ENCODE measurements around the gene TTC21B. TPM values are rescaled to one million over a fixed set of nuclear protein-coding genes. Genes with fewer than 3 reads are reported as not detected.
A peak's percentile ranks its signal among the peaks of the same experiment; 100 is the strongest.
"Not testable (repeated sequence)": the region's sequence is repeated elsewhere in the genome, so short reads cannot be mapped to it uniquely, and the experiment has no call there.

TTC21B gene
- total and polyA plus RNA-seq, 9 of the 15 experiments (the other 6 are each of a cell fraction or from before 2014, with no cell fraction given), result 5.2 to 34.9 (median 18.5) TPM

- Histone ChIP-seq H3K9me3 (replicated peaks; ENCODE audit: control insufficient read depth, insufficient read depth, low read depth, low read length) (no peaks in the 10 kb centered on the region), H2AFZ (ENCODE audit: low read depth, low read length) (no peak overlapping the region), H3K9me1 (ENCODE audit: control insufficient read depth, insufficient read depth, low read length) (no peaks in the 10 kb centered on the region), H4K20me1 (replicated peaks; ENCODE audit: control insufficient read depth, insufficient read depth, low read length) (no peaks in the 10 kb centered on the region), H3K27ac (ENCODE audit: extremely low read depth, low read depth, low read length) (no peak overlapping the region), H3K9ac (ENCODE audit: insufficient read depth in 1 of 2, low read depth in 2 of 2, low read length in 2 of 2) (no peak overlapping the region), H3K4me3 (no peak overlapping the region), H3K4me1 (replicated peaks in 1 of 2; ENCODE audit: control insufficient read depth in 2 of 2, insufficient read depth in 2 of 2, low read length in 2 of 2) (no peaks in the 10 kb centered on the region), H3K27me3 (ENCODE audit: control insufficient read depth in 2 of 2, insufficient read depth in 2 of 2, low read length in 2 of 2) (no peaks in the 10 kb centered on the region), H3K36me3 (ENCODE audit: control insufficient read depth, insufficient read depth, low read length) (no peaks in the 10 kb centered on the region), H3K4me2 (ENCODE audit: insufficient read depth, low read length) (no peak overlapping the region), H3K79me2 (ENCODE audit: control insufficient read depth, insufficient read depth, low read length) (no peaks in the 10 kb centered on the region)
- ChIA-PET POLR2A (no interaction called here), CTCF (ENCODE audit: low intra/inter-chr PET ratio) (no interaction called here)
- in situ Hi-C loops (cut with MboI), result no loop called here
- DNase-seq (ENCODE audit: extremely low read depth in 1 of 4, low spot score in 3 of 4) (no peak), ATAC-seq (no peak), FAIRE-seq (no peak)
- intact Hi-C loops (cut with micrococcal nuclease), result no loop called here
- no TSS peak for BruUV-seq (replicated peaks)
- no peak for TF ChIP-seq ASH1L (IDR thresholded peaks at IDR 0.05; ENCODE audit: borderline replicate concordance, low read depth, partially characterized antibody)
- no peak for TF ChIP-seq BRD4 (IDR thresholded peaks at IDR 0.05)
- no peak for TF ChIP-seq ZNF3 (CRISPR knock-in tag; IDR thresholded peaks at IDR 0.05)
- TF ChIP-seq XRCC4 (IDR thresholded peaks at IDR 0.05; ENCODE audit: extremely low read depth, insufficient read depth, insufficient read length), result no peak
- no peak for TF ChIP-seq MEIS2 (IDR thresholded peaks at IDR 0.05; ENCODE audit: partially characterized antibody)
- no peak for TF ChIP-seq GTF2E2 (tag; IDR thresholded peaks at IDR 0.05)
- TF ChIP-seq ELF4 (CRISPR knock-in tag; IDR thresholded peaks at IDR 0.05), result 0 out of 2 replicates have a peak, but pooled peaks have one; percentile 45
- no peak for TF ChIP-seq RFX7 (CRISPR knock-in tag; IDR thresholded peaks at IDR 0.05)
- no peak for TF ChIP-seq MYNN (IDR thresholded peaks at IDR 0.05)
- TF ChIP-seq MYNN (CRISPR knock-in tag; IDR thresholded peaks at IDR 0.05), result no peak
- 0 out of 2 replicates have a peak, but pooled peaks have one; percentile 43 for TF ChIP-seq OTX1 (CRISPR knock-in tag; IDR thresholded peaks at IDR 0.05)
- 0 out of 2 replicates have a peak, but pooled peaks have one; percentile 62 for TF ChIP-seq HBP1 (CRISPR knock-in tag; IDR thresholded peaks at IDR 0.05)
- TF ChIP-seq ZNF830 (CRISPR knock-in tag; IDR thresholded peaks at IDR 0.05), result no peak
- no peak for TF ChIP-seq ERF (CRISPR knock-in tag; IDR thresholded peaks at IDR 0.05)
- TF ChIP-seq ZKSCAN3 (CRISPR knock-in tag; IDR thresholded peaks at IDR 0.05), result no peak
- TF ChIP-seq NCOA6 (IDR thresholded peaks at IDR 0.05), result no peak
- TF ChIP-seq, protein P1, sequence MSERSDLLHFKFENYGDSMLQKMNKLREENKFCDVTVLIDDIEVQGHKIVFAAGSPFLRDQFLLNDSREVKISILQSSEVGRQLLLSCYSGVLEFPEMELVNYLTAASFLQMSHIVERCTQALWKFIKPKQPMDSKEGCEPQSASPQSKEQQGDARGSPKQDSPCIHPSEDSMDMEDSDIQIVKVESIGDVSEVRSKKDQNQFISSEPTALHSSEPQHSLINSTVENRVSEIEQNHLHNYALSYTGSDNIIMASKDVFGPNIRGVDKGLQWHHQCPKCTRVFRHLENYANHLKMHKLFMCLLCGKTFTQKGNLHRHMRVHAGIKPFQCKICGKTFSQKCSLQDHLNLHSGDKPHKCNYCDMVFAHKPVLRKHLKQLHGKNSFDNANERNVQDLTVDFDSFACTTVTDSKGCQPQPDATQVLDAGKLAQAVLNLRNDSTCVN (CRISPR knock-in tag; IDR thresholded peaks at IDR 0.05), result 0 out of 2 replicates have a peak, but pooled peaks have one; percentile 52
These were observed 31.5 kb upstream of the TTC21B start for GRCh38 chr2:165985120-165985519.

DNA sequence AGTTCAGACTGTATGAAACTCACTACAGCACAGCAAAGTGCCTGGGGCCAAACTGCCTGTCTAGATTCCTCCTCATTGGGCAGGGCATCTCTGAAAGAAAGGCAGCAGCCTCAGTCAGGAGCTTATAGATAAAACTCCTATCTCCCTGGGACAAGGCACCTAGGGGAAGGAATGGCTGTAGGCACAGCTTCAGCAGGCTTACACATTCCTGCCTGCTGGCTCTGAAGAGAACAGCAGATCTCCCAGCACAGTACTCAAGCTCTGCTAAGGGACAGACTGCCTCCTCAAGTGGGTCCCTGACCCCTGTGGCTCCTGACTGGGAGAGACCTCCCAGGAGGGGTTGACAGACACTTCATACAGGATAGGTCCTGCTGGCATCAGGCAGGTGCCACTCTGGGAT, 18.6 kb upstream of the TTC21B start:
- H3K4me1 ChIP-seq (replicated peaks in 1 of 2; ENCODE audit: control insufficient read depth in 2 of 2, insufficient read depth in 2 of 2, low read length in 2 of 2); H3K9me3 ChIP-seq (replicated peaks; ENCODE audit: control insufficient read depth, insufficient read depth, low read depth, low read length); DNase-seq (ENCODE audit: extremely low read depth in 1 of 4, low spot score in 3 of 4); H3K79me2 ChIP-seq (ENCODE audit: control insufficient read depth, insufficient read depth, low read length); H3K9me1 ChIP-seq (ENCODE audit: control insufficient read depth, insufficient read depth, low read length); intact Hi-C loops (cut with micrococcal nuclease); in situ Hi-C loops (cut with MboI); BruUV-seq (replicated peaks); POLR2A ChIA-PET; H2AFZ ChIP-seq (ENCODE audit: low read depth, low read length); H3K27ac ChIP-seq (ENCODE audit: extremely low read depth, low read depth, low read length); FAIRE-seq; CTCF ChIA-PET (ENCODE audit: low intra/inter-chr PET ratio); H3K27me3 ChIP-seq (ENCODE audit: control insufficient read depth in 2 of 2, insufficient read depth in 2 of 2, low read length in 2 of 2); H3K4me2 ChIP-seq (ENCODE audit: insufficient read depth, low read length); ATAC-seq; H3K9ac ChIP-seq (ENCODE audit: insufficient read depth in 1 of 2, low read depth in 2 of 2, low read length in 2 of 2); H3K4me3 ChIP-seq; H3K36me3 ChIP-seq (ENCODE audit: control insufficient read depth, insufficient read depth, low read length); H4K20me1 ChIP-seq (replicated peaks; ENCODE audit: control insufficient read depth, insufficient read depth, low read length): not testable (repeated sequence)

All from K562 (cell line).